Measurements from ENCODE around the gene TMEM171.

The TMEM171 gene

DNA sequence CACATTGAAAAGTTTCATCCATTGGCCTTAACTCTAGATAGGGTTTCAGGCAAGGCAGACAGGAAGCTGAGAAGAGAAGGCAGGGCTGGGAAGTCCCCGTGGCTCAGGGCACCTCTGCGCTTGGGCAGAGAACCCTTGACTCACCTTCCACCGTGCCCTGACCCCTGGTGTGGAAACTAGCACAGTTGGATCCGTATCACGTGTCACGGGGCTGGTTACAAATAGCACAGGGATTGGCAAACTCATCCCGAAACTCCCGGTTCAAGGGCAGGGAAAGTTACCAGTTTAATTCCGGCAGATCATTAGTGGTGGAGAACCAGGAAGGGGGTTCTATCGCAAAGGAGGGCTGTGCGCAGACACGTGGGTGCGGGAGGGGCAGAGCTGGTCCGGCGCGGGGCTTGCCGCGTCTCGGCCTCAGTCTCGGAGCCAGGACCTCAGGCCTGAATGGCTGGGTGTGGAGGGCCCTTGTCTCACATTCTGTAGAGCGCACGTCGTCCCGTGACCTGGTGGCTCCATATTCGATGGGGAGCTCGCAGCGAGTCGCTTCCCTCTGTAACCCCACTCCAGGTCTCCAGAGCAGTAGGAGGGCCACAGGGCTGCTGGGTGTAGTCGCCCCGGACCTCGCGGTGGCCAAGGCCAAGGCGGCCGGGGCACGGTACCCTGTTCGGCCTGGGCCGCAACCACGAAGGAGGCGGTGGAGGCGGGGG, 771 bp upstream of the TMEM171 start:
- H3K36me3 ChIP-seq (ENCODE audit: control insufficient read depth in 1 of 2, insufficient read depth in 2 of 2, low read depth in 1 of 2, low read length in 2 of 2), result peaks cover 16 to 19% of the 10 kb centered on the region in 2 experiments
- H3K18ac ChIP-seq (ENCODE audit: low read depth in 1 of 2, low read length in 2 of 2), result peak overlapping the region in 1 of 2 experiments; percentile 26
- H2BK120ac ChIP-seq (ENCODE audit: low read depth, low read length), result no peak overlapping the region
- WGBS, result 27% methylated on average over 32 of the region's 40 CpGs
- no peaks in the 10 kb centered on the region for H3K27me3 ChIP-seq (ENCODE audit: control insufficient read depth in 1 of 2, insufficient read depth in 1 of 2, low read length in 2 of 2)
- peak; percentile 20 for DNase-seq
- peaks cover 40% of the 10 kb centered on the region for H3K4me1 ChIP-seq (ENCODE audit: control insufficient read depth, insufficient read depth, low read depth, low read length)
- no peak overlapping the region for H3K23ac ChIP-seq (ENCODE audit: low read length in 2 of 2)
- H2AFZ ChIP-seq (ENCODE audit: low read depth, low read length), result no peak overlapping the region
- peak overlapping the region; percentile 79 for H3K9ac ChIP-seq (ENCODE audit: low read length)
- peak overlapping the region; percentile 4 for H3K27ac ChIP-seq (ENCODE audit: low read length, poor library complexity, severe bottlenecking)
- no peak overlapping the region for H4K91ac ChIP-seq (ENCODE audit: low read length)
- H3K79me1 ChIP-seq (replicated peaks; ENCODE audit: low read length, poor library complexity, severe bottlenecking), result peaks cover 10% of the 10 kb centered on the region
- no peaks in the 10 kb centered on the region for H3K9me3 ChIP-seq (ENCODE audit: control insufficient read depth, low read length)
- peak overlapping the region; percentile 65 for H2AK5ac ChIP-seq (ENCODE audit: low read length, severe bottlenecking)
- H2BK12ac ChIP-seq (ENCODE audit: low read length in 2 of 2), result peak overlapping the region in 1 of 2 experiments; percentile 49
- no peak overlapping the region for H3K14ac ChIP-seq (ENCODE audit: low read length in 2 of 2)
- peak overlapping the region; percentile 5 for H2BK5ac ChIP-seq (ENCODE audit: low read depth, low read length, poor library complexity, severe bottlenecking)
- H2BK15ac ChIP-seq (ENCODE audit: low read depth, poor library complexity, severe bottlenecking), result no peak overlapping the region
- no peak overlapping the region for H3K4ac ChIP-seq (ENCODE audit: low read depth in 1 of 2, low read length in 2 of 2)
- peak overlapping the region; percentile 77 to 88 for H3K4me3 ChIP-seq (ENCODE audit: insufficient read depth in 1 of 2, low read depth in 1 of 2, low read length in 2 of 2)
- H3K4me2 ChIP-seq (ENCODE audit: low read length, poor library complexity, severe bottlenecking), result peak overlapping the region; percentile 80
- peak overlapping the region; percentile 35 for H4K8ac ChIP-seq (ENCODE audit: low read length)

DNA sequence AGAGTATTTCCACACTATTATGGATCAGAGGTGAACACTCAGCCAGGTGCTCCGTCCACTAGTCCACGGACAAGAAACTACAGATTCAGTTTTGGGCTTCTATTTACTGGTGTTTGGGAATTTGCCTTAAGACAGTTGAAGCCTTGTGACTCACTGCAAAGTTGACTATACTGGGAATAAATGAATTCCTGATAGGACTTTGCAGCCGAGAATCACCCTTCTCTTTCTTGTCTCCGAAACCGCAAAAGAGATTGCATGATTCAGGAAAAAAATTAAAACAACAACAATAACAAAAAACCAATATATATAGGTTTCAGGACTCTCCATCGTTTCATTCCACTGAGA, 716 bp downstream of the TMEM171 start:
- Histone ChIP-seq H3K4me3 (ENCODE audit: insufficient read depth in 1 of 2, low read depth in 1 of 2, low read length in 2 of 2) (peak overlapping the region; percentile 77 to 88), H3K27ac (ENCODE audit: low read length, poor library complexity, severe bottlenecking) (peak overlapping the region; percentile 63), H3K4me1 (ENCODE audit: control insufficient read depth, insufficient read depth, low read depth, low read length) (peaks cover 40% of the 10 kb centered on the region)

DNA sequence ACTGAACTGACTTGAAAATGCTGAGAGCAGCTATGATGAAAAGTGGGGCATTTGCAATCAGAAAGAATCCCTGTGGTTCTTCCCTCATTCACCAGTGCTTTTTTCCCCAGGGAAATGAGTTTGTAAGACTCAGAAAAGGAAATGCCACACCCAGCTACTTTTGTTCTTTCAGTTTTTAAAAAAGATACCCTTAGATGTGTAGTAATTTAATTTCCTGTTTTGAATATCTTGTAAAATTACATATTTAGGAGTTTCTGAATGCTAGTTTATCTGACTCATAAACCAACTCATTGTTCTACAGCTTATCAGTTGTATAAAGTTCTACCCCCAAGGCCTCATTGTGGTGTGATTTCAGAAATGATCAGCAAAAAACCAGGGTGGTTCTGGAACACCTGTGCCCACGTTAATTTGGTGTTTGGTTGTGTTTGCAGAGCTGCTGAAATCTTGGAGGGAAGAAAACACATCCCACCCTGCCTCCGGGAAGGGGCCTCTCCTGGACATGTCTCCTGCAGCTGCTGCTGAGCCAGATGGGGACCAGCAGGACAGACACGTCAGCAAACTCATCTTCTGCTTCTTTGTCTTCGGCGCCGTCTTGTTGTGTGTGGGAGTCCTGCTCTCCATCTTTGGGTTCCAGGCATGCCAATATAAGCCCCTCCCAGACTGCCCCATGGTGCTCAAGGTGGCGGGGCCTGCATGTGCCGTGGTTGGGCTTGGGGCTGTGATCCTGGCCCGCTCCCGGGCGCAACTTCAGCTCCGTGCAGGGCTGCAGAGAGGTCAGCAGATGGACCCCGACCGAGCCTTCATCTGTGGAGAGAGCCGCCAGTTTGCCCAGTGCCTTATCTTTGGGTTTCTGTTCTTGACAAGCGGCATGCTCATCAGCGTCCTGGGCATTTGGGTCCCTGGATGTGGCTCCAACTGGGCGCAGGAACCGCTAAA, 2.8 kb downstream of the TMEM171 start:
- Histone ChIP-seq H2BK5ac (ENCODE audit: low read depth, low read length, poor library complexity, severe bottlenecking) (no peak overlapping the region), H3K9ac (ENCODE audit: low read length) (peak overlapping the region; percentile 10), H3K4ac (ENCODE audit: low read depth in 1 of 2, low read length in 2 of 2) (no peak overlapping the region), H3K9me3 (ENCODE audit: control insufficient read depth, low read length) (no peaks in the 10 kb centered on the region), H3K36me3 (ENCODE audit: control insufficient read depth in 1 of 2, insufficient read depth in 2 of 2, low read depth in 1 of 2, low read length in 2 of 2) (peaks cover 34 to 35% of the 10 kb centered on the region in 2 experiments), H2BK120ac (ENCODE audit: low read depth, low read length) (no peak overlapping the region), H3K23ac (ENCODE audit: low read length in 2 of 2) (no peak overlapping the region), H2AFZ (ENCODE audit: low read depth, low read length) (no peak overlapping the region), H3K18ac (ENCODE audit: low read depth in 1 of 2, low read length in 2 of 2) (no peak overlapping the region), H2BK15ac (ENCODE audit: low read depth, poor library complexity, severe bottlenecking) (no peak overlapping the region), H3K14ac (ENCODE audit: low read length in 2 of 2) (no peak overlapping the region), H4K91ac (ENCODE audit: low read length) (no peak overlapping the region), H3K4me2 (ENCODE audit: low read length, poor library complexity, severe bottlenecking) (no peak overlapping the region), H3K27me3 (ENCODE audit: control insufficient read depth in 1 of 2, insufficient read depth in 1 of 2, low read length in 2 of 2) (no peaks in the 10 kb centered on the region), H3K79me1 (replicated peaks; ENCODE audit: low read length, poor library complexity, severe bottlenecking) (peaks cover 23% of the 10 kb centered on the region), H2BK12ac (ENCODE audit: low read length in 2 of 2) (no peak overlapping the region), H3K4me3 (ENCODE audit: insufficient read depth in 1 of 2, low read depth in 1 of 2, low read length in 2 of 2) (peak overlapping the region in 1 of 2 experiments; percentile 88), H4K8ac (ENCODE audit: low read length) (no peak overlapping the region), H2AK5ac (ENCODE audit: low read length, severe bottlenecking) (no peak overlapping the region), H3K27ac (ENCODE audit: low read length, poor library complexity, severe bottlenecking) (no peak overlapping the region), H3K4me1 (ENCODE audit: control insufficient read depth, insufficient read depth, low read depth, low read length) (peaks cover 42% of the 10 kb centered on the region)
- peak; percentile 42 for DNase-seq
- 88% methylated on average over 19 of the region's 19 CpGs for WGBS

More for the DNA sequence above, 716 bp downstream of the TMEM171 start:
- no peak overlapping the region for H3K23ac ChIP-seq (ENCODE audit: low read length in 2 of 2)
- DNase-seq, result no peak
- no peak overlapping the region for H3K14ac ChIP-seq (ENCODE audit: low read length in 2 of 2)
- peaks cover 28 to 30% of the 10 kb centered on the region in 2 experiments for H3K36me3 ChIP-seq (ENCODE audit: control insufficient read depth in 1 of 2, insufficient read depth in 2 of 2, low read depth in 1 of 2, low read length in 2 of 2)
- peaks cover 17% of the 10 kb centered on the region for H3K79me1 ChIP-seq (replicated peaks; ENCODE audit: low read length, poor library complexity, severe bottlenecking)
- H3K4ac ChIP-seq (ENCODE audit: low read depth in 1 of 2, low read length in 2 of 2), result no peak overlapping the region
- H3K18ac ChIP-seq (ENCODE audit: low read depth in 1 of 2, low read length in 2 of 2), result no peak overlapping the region
- H2BK12ac ChIP-seq (ENCODE audit: low read length in 2 of 2), result no peak overlapping the region
- H2BK15ac ChIP-seq (ENCODE audit: low read depth, poor library complexity, severe bottlenecking), result no peak overlapping the region
- peak overlapping the region; percentile 80 for H3K4me2 ChIP-seq (ENCODE audit: low read length, poor library complexity, severe bottlenecking)
- H2BK5ac ChIP-seq (ENCODE audit: low read depth, low read length, poor library complexity, severe bottlenecking), result no peak overlapping the region
- H2AFZ ChIP-seq (ENCODE audit: low read depth, low read length), result no peak overlapping the region
- 43% methylated on average over 2 of the region's 6 CpGs for WGBS
- no peaks in the 10 kb centered on the region for H3K9me3 ChIP-seq (ENCODE audit: control insufficient read depth, low read length)
- H3K9ac ChIP-seq (ENCODE audit: low read length), result peak overlapping the region; percentile 79
- H3K27me3 ChIP-seq (ENCODE audit: control insufficient read depth in 1 of 2, insufficient read depth in 1 of 2, low read length in 2 of 2), result no peaks in the 10 kb centered on the region
- peak overlapping the region; percentile 57 for H2AK5ac ChIP-seq (ENCODE audit: low read length, severe bottlenecking)
- no peak overlapping the region for H2BK120ac ChIP-seq (ENCODE audit: low read depth, low read length)
- H4K91ac ChIP-seq (ENCODE audit: low read length), result no peak overlapping the region
- H4K8ac ChIP-seq (ENCODE audit: low read length), result no peak overlapping the region

DNA sequence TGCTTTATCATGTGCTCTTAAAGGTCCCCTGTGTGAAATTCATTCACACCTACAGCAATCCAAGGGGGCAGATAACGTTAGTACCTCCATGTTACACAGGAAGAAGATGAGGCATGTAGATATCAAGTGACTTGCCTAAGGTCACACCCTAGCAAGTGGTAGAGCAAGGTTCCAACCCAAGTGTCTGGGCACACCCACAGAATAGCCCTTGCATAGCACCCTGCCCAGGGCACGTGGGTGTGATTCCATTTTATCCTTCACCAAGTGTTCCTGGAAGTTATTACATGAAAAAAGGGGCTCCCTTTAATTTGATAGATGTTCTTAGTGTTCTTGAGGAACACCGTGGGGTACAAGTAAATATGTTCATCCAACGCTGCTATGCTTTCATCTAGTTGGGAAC, 4.9 kb downstream of the TMEM171 start:
- 80% methylated on average over 4 of the region's 4 CpGs for WGBS
- Histone ChIP-seq H3K27ac (ENCODE audit: low read length, poor library complexity, severe bottlenecking) (no peak overlapping the region), H4K91ac (ENCODE audit: low read length) (no peak overlapping the region), H2AK5ac (ENCODE audit: low read length, severe bottlenecking) (no peak overlapping the region), H3K9me3 (ENCODE audit: control insufficient read depth, low read length) (no peaks in the 10 kb centered on the region), H2BK12ac (ENCODE audit: low read length in 2 of 2) (no peak overlapping the region), H3K4me2 (ENCODE audit: low read length, poor library complexity, severe bottlenecking) (no peak overlapping the region), H3K23ac (ENCODE audit: low read length in 2 of 2) (no peak overlapping the region), H3K27me3 (ENCODE audit: control insufficient read depth in 1 of 2, insufficient read depth in 1 of 2, low read length in 2 of 2) (no peaks in the 10 kb centered on the region), H3K79me1 (replicated peaks; ENCODE audit: low read length, poor library complexity, severe bottlenecking) (peaks cover 37% of the 10 kb centered on the region), H3K4me3 (ENCODE audit: insufficient read depth in 1 of 2, low read depth in 1 of 2, low read length in 2 of 2) (no peak overlapping the region), H3K4ac (ENCODE audit: low read depth in 1 of 2, low read length in 2 of 2) (no peak overlapping the region), H2BK120ac (ENCODE audit: low read depth, low read length) (no peak overlapping the region), H2AFZ (ENCODE audit: low read depth, low read length) (no peak overlapping the region), H3K4me1 (ENCODE audit: control insufficient read depth, insufficient read depth, low read depth, low read length) (peaks cover 33% of the 10 kb centered on the region), H2BK5ac (ENCODE audit: low read depth, low read length, poor library complexity, severe bottlenecking) (no peak overlapping the region), H3K36me3 (ENCODE audit: control insufficient read depth in 1 of 2, insufficient read depth in 2 of 2, low read depth in 1 of 2, low read length in 2 of 2) (peaks cover 52 to 54% of the 10 kb centered on the region in 2 experiments), H3K14ac (ENCODE audit: low read length in 2 of 2) (no peak overlapping the region), H4K8ac (ENCODE audit: low read length) (no peak overlapping the region), H3K9ac (ENCODE audit: low read length) (no peak overlapping the region), H2BK15ac (ENCODE audit: low read depth, poor library complexity, severe bottlenecking) (no peak overlapping the region), H3K18ac (ENCODE audit: low read depth in 1 of 2, low read length in 2 of 2) (no peak overlapping the region)
- no peak for DNase-seq

Measured in mesenchymal stem cell (in vitro differentiated cells and primary cell).